Adrenal gland (tissue), 5 donors: ENCODE data around the gene ABI3BP.

ENCODE experiments used
- POLR2A ChIP-seq, 2 donors: fragments of 450-650 bp; IDR thresholded peaks; one replicate each; pipeline ENCODE4 v1.6.1; 2017; ENCODE audit warnings: antibody characterized with exemption in 2 of 2, mild to moderate bottlenecking in 2 of 2, moderate library complexity in 1 of 2
- TF ChIP-seq, protein P1 (sequence below), 6 experiments: fragments of 450-650 bp in 4 of 6; fragments of 200-600 bp in 2 of 6; sonication (generic) in 1 of 6; IDR thresholded peaks; 1 replicate in 5 of 6; 2 replicates in 1 of 6; pipeline versions ENCODE4 v1.5.1 to v1.8.0; 2016 to 2021; ENCODE audit warnings: antibody characterized with exemption in 6 of 6, mild to moderate bottlenecking in 2 of 6, moderate library complexity in 1 of 6
- donor health status: DM: no; HTN: no; CAD: no.

DNA sequence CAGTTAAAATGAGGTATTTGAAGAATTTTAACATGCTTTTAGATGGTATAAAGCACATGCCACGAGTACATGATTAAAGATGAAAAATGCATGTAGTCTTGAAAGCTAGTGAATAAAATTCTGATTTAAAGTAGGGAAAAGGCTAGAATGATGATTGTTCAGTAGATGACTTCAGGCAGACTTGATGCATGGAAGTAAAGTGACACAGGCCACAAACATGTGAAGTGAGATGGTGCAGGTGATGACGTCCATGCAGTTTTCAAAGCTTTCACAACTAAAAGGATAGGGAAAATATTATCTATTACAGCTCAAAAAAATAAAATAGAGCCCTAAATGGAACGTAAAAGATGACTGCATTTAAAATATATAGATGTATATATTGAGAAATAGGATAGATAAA is 143.1 kb downstream of the ABI3BP start:
- TF ChIP-seq, protein P1, sequence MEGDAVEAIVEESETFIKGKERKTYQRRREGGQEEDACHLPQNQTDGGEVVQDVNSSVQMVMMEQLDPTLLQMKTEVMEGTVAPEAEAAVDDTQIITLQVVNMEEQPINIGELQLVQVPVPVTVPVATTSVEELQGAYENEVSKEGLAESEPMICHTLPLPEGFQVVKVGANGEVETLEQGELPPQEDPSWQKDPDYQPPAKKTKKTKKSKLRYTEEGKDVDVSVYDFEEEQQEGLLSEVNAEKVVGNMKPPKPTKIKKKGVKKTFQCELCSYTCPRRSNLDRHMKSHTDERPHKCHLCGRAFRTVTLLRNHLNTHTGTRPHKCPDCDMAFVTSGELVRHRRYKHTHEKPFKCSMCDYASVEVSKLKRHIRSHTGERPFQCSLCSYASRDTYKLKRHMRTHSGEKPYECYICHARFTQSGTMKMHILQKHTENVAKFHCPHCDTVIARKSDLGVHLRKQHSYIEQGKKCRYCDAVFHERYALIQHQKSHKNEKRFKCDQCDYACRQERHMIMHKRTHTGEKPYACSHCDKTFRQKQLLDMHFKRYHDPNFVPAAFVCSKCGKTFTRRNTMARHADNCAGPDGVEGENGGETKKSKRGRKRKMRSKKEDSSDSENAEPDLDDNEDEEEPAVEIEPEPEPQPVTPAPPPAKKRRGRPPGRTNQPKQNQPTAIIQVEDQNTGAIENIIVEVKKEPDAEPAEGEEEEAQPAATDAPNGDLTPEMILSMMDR (IDR thresholded peaks at IDR 0.05) = no peak
- TF ChIP-seq POLR2A (IDR thresholded peaks at IDR 0.05) = no peak
